Measurements from ENCODE around the gene SAA4.

DNA sequence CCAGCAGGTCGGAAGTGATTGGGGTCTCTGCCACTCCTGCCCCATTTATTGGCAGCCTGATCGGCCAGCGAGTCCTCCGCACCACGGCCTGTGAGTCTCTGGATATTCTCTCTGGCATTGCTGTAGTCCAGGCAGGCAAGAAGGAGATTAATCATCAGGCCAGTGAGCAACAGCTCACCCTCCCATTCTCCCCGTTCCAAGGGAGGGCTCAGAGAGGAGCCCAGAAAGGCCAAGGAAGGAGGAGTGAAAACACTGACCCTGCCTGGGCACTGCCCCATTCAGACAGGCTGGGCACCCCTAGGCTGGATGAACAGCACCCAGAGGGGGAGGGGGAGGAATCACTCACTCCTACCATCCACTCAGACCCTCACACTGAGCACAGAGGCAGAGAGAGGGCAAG is 8.8 kb upstream of the SAA4 start:
- TF ChIP-seq, protein P1, sequence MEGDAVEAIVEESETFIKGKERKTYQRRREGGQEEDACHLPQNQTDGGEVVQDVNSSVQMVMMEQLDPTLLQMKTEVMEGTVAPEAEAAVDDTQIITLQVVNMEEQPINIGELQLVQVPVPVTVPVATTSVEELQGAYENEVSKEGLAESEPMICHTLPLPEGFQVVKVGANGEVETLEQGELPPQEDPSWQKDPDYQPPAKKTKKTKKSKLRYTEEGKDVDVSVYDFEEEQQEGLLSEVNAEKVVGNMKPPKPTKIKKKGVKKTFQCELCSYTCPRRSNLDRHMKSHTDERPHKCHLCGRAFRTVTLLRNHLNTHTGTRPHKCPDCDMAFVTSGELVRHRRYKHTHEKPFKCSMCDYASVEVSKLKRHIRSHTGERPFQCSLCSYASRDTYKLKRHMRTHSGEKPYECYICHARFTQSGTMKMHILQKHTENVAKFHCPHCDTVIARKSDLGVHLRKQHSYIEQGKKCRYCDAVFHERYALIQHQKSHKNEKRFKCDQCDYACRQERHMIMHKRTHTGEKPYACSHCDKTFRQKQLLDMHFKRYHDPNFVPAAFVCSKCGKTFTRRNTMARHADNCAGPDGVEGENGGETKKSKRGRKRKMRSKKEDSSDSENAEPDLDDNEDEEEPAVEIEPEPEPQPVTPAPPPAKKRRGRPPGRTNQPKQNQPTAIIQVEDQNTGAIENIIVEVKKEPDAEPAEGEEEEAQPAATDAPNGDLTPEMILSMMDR (IDR thresholded peaks at IDR 0.05) = no peak
- no peak for TF ChIP-seq POLR2A (IDR thresholded peaks at IDR 0.05)

All from testis (tissue), 2 donors.